WTC11 (cell line): Measurements from ENCODE around the gene ZNF492. TPM values are rescaled to one million over a fixed set of nuclear protein-coding genes. Genes with fewer than 3 reads are reported as not detected.

ENCODE experiments used
- ATAC-seq: fragments of 200-7000 bp; cut with Tn5 transposase; 2 replicates; pipeline ENCODE4 v1.10.0; 2021; ENCODE audit warnings: mild to moderate bottlenecking, moderate library complexity
- CTCF ChIA-PET: fragments of 300-600 bp; sonication (Branson Sonifier 250); formaldehyde crosslinking; loops from one replicate; lab custom pipeline; 2021; ENCODE audit warnings: antibody characterized with exemption; lab: Charles Lee
- POLR2A ChIA-PET: fragments of 350-600 bp; sonication (Branson Sonifier 250); formaldehyde crosslinking; loops from one replicate; lab custom pipeline; 2021; ENCODE audit warnings: antibody characterized with exemption; lab: Charles Lee
- DNase-seq: peaks from one replicate; pipeline ENCODE4 v3.0.0; 2021; ENCODE audit warnings: low spot score
- H3K27ac Mint-ChIP-seq: 2 replicates; pipeline ENCODE4 v1.8.0; 2021; ENCODE audit warnings: mixed read lengths
- H3K27me3 Mint-ChIP-seq: 2 replicates; pipeline ENCODE4 v1.8.0; 2021; ENCODE audit warnings: low read depth, mild to moderate bottlenecking, moderate library complexity, mixed read lengths
- H3K36me3 Mint-ChIP-seq: 2 replicates; pipeline ENCODE4 v1.8.0; 2021; ENCODE audit warnings: mixed read lengths
- H3K4me1 Mint-ChIP-seq: 2 replicates; pipeline ENCODE4 v1.8.0; 2022; ENCODE audit warnings: mixed read lengths
- H3K4me3 Mint-ChIP-seq: 2 replicates; pipeline ENCODE4 v1.8.0; 2021; ENCODE audit warnings: mild to moderate bottlenecking, moderate library complexity, mixed read lengths
- H3K9me3 Mint-ChIP-seq: 2 replicates; pipeline ENCODE4 v1.8.0; 2021; ENCODE audit warnings: mixed read lengths
- CBFB ChIP-seq: sonication (generic); formaldehyde crosslinking; IDR thresholded peaks from 2 replicates; pipeline ENCODE4 v1.8.1; 2022; ENCODE audit warnings: mild to moderate bottlenecking, low read depth, missing genetic modification reagents
- ELF4 ChIP-seq: sonication (generic); formaldehyde crosslinking; IDR thresholded peaks from 2 replicates; pipeline ENCODE4 v1.8.1; 2022; ENCODE audit warnings: low read depth, mild to moderate bottlenecking, moderate library complexity, missing genetic modification reagents
- GABPB1 ChIP-seq: sonication (generic); formaldehyde crosslinking; IDR thresholded peaks from 2 replicates; pipeline ENCODE4 v1.8.1; 2023; ENCODE audit warnings: mild to moderate bottlenecking, missing genetic modification reagents
- GTF2I ChIP-seq: fragments of 250-450 bp; sonication (Bioruptor Pico); conservative IDR thresholded peaks from 2 replicates; pipeline ENCODE4 v1.4.0; 2021; ENCODE audit warnings: mild to moderate bottlenecking
- HMGA2 ChIP-seq: fragments of 250-450 bp; sonication (Bioruptor Pico); IDR thresholded peaks from 2 replicates; pipeline ENCODE4 v1.4.0; 2021; ENCODE audit warnings: mild to moderate bottlenecking, moderate library complexity
- NFE2L1 ChIP-seq: sonication (generic); formaldehyde crosslinking; IDR thresholded peaks from 2 replicates; pipeline ENCODE4 v1.8.1; 2023; ENCODE audit warnings: missing genetic modification reagents
- OVOL2 ChIP-seq: fragments of 250-450 bp; sonication (Bioruptor Pico); IDR thresholded peaks from 2 replicates; pipeline ENCODE4 v1.9.0; 2021; ENCODE audit warnings: mild to moderate bottlenecking, borderline replicate concordance
- RELA ChIP-seq: sonication (generic); formaldehyde crosslinking; IDR thresholded peaks from 2 replicates; pipeline ENCODE4 v1.8.1; 2022; ENCODE audit warnings: missing genetic modification reagents, mild to moderate bottlenecking, borderline replicate concordance
- SMAD4 ChIP-seq: sonication (generic); formaldehyde crosslinking; IDR thresholded peaks from 2 replicates; pipeline ENCODE4 v1.8.0; 2022; ENCODE audit warnings: mild to moderate bottlenecking, missing genetic modification reagents
- SOX15 ChIP-seq: fragments of 250-450 bp; sonication (Bioruptor Pico); IDR thresholded peaks from 2 replicates; pipeline ENCODE4 v1.9.0; 2021; ENCODE audit warnings: mild to moderate bottlenecking
- SP1 ChIP-seq: sonication (generic); formaldehyde crosslinking; conservative IDR thresholded peaks from 2 replicates; pipeline ENCODE4 v1.8.1; 2022; ENCODE audit warnings: missing genetic modification reagents
- TP53 ChIP-seq: sonication (generic); formaldehyde crosslinking; IDR thresholded peaks from 2 replicates; pipeline ENCODE4 v1.8.1; 2023; ENCODE audit warnings: mild to moderate bottlenecking, missing genetic modification reagents
- ZNF317 ChIP-seq: sonication (generic); formaldehyde crosslinking; IDR thresholded peaks from 2 replicates; pipeline ENCODE4 v1.8.1; 2023; ENCODE audit warnings: low read depth, mild to moderate bottlenecking, moderate library complexity, missing genetic modification reagents, borderline replicate concordance
- total RNA-seq: library from RNA; stranded (reverse); gene quantifications from 3 replicates; pipeline ENCODE4 v1.2.3, GENCODE V29; 2021
- TF ChIP-seq, protein P1 (sequence below): sonication (generic); formaldehyde crosslinking; conservative IDR thresholded peaks from 2 replicates; pipeline ENCODE4 v1.8.1; 2023; ENCODE audit warnings: mild to moderate bottlenecking, low read depth, missing genetic modification reagents, moderate library complexity
- TF ChIP-seq, protein P2 (sequence below): sonication (generic); formaldehyde crosslinking; IDR thresholded peaks from 2 replicates; pipeline ENCODE4 v1.8.0; 2023; ENCODE audit warnings: missing genetic modification reagents, mild to moderate bottlenecking, borderline replicate concordance
- TF ChIP-seq, protein P3 (sequence below): fragments of 200-600 bp; IDR thresholded peaks from 2 replicates; pipeline ENCODE4 v1.8.0; 2022; ENCODE audit warnings: antibody characterized with exemption
- TF ChIP-seq, protein P4 (sequence below): fragments of 250-450 bp; sonication (Bioruptor Pico); IDR thresholded peaks from 2 replicates; pipeline ENCODE4 v1.9.0; 2021; ENCODE audit warnings: mild to moderate bottlenecking
- TF ChIP-seq, protein P5 (sequence below): sonication (generic); formaldehyde crosslinking; IDR thresholded peaks from 2 replicates; pipeline ENCODE4 v1.8.1; 2022; ENCODE audit warnings: mild to moderate bottlenecking, moderate library complexity, missing genetic modification reagents
- TF ChIP-seq, protein P6 (sequence below): fragments of 250-450 bp; sonication (Bioruptor Pico); IDR thresholded peaks from 2 replicates; pipeline ENCODE4 v1.8.0; 2021; ENCODE audit warnings: mild to moderate bottlenecking

ZNF492 gene
- total RNA-seq, 1 experiment from 2014 or later: 0.17 TPM

DNA sequence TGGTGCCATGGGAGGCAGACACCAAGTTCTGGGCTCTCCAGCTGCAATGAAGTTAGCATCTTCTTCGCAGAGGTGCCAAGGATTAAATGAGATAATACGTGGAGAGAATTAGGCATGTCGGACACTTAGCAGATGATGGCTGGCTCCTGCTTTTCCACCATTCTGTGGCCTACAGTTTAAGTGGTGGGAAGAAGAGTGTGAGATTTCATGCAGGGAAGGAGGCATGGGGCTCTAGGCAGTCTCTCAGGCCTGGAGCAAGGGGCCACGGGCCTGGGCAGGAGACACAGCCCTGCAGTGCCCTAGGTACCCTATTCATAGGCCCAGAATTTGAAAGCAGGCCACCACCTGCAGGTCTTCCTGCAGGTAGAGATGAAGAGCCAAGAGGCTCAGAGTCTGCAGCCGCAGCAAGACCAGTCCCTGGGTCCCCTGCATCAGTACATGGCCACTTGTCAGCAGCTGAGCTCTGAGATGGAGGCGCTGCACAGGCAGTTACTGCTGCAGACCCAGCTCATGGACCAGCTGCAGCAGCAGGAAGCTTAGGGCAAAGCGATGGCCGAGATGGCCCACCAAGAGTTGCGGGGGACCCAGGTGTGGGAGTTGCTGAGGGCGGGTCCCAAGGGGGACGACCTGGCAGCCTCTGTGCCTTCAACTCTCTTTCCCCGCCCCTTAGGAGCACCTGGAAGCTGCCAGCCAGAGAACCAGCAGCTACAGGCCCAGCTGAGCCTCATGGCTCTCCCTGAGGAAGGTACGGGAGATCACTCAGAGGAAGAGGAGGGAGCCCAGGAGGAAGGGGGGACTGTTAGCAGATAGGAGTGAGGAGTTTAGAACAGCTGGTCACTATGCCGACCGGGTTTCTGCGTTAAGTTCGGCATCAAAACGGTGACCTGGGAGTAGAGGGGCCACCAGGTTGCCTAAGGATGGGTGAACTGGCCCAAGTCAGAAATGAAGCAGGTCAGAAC is 33.2 kb upstream of the ZNF492 start:
- Mint-ChIP-seq H3K9me3 (peaks cover 62% of the 10 kb centered on the region), H3K4me1 (no peaks in the 10 kb centered on the region), H3K27ac (no peak overlapping the region), H3K36me3 (peaks cover 60% of the 10 kb centered on the region), H3K4me3 (no peak overlapping the region)
- POLR2A ChIA-PET: no interaction called here
- CTCF ChIA-PET: no interaction called here
- DNase-seq: no peak
- TF ChIP-seq, protein P1, sequence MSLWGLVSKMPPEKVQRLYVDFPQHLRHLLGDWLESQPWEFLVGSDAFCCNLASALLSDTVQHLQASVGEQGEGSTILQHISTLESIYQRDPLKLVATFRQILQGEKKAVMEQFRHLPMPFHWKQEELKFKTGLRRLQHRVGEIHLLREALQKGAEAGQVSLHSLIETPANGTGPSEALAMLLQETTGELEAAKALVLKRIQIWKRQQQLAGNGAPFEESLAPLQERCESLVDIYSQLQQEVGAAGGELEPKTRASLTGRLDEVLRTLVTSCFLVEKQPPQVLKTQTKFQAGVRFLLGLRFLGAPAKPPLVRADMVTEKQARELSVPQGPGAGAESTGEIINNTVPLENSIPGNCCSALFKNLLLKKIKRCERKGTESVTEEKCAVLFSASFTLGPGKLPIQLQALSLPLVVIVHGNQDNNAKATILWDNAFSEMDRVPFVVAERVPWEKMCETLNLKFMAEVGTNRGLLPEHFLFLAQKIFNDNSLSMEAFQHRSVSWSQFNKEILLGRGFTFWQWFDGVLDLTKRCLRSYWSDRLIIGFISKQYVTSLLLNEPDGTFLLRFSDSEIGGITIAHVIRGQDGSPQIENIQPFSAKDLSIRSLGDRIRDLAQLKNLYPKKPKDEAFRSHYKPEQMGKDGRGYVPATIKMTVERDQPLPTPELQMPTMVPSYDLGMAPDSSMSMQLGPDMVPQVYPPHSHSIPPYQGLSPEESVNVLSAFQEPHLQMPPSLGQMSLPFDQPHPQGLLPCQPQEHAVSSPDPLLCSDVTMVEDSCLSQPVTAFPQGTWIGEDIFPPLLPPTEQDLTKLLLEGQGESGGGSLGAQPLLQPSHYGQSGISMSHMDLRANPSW (CRISPR knock-in tag): no peak
- TF ChIP-seq GTF2I (no peak), GABPB1 (no peak), CBFB (CRISPR knock-in tag) (no peak), SP1 (CRISPR knock-in tag) (no peak), NFE2L1 (CRISPR knock-in tag) (no peak), ZNF317 (CRISPR knock-in tag) (no peak), RELA (CRISPR knock-in tag) (no peak), ELF4 (no peak)
- TF ChIP-seq, all 79 proteins: peak for 0
- peaks cover 12% of the 10 kb centered on the region for H3K27me3 Mint-ChIP-seq
- ATAC-seq: no peak

DNA sequence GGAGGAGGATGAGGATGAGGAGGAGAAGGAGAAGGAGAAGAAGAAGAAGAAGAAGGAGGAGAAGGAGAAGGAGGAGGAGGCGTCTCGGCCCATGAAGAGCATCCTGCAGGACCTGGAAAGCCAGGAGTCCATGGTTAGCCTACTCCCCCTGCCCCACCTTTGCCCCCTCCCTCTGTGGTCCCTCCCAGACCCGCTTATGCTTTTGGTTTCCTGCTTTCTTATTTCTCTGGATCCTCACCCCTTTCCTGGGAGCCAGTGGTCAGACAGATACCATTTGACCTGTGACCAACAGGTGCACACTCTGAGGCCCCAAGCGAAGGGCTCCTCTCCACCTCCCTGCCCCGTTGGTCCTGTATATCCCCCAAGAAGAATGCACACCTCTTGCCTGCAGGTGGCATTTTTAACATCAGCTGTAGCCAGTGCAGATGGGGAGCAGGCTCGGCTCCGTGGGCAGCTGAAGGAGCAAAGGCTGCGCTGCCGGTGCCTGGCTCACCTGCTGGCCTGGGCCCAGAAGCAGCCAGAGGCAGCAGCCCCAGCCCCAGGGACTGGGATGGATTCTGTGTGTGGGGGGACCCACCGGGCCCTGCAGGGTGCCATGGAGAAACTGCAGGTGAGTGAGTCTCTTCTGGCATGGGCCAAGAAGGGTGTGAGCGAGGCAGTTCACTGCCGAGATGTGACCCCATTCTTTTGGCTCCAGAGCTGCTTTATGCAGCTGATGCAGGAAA is 32.1 kb upstream of the ZNF492 start:
- H3K4me1 Mint-ChIP-seq: no peaks in the 10 kb centered on the region
- TF ChIP-seq GTF2I (no peak), TP53 (CRISPR knock-in tag) (no peak), OVOL2 (no peak), SOX15 (CRISPR knock-in tag) (no peak), RELA (CRISPR knock-in tag) (no peak), HMGA2 (CRISPR knock-in tag) (no peak), SMAD4 (CRISPR knock-in tag) (no peak)
- TF ChIP-seq, protein P2, sequence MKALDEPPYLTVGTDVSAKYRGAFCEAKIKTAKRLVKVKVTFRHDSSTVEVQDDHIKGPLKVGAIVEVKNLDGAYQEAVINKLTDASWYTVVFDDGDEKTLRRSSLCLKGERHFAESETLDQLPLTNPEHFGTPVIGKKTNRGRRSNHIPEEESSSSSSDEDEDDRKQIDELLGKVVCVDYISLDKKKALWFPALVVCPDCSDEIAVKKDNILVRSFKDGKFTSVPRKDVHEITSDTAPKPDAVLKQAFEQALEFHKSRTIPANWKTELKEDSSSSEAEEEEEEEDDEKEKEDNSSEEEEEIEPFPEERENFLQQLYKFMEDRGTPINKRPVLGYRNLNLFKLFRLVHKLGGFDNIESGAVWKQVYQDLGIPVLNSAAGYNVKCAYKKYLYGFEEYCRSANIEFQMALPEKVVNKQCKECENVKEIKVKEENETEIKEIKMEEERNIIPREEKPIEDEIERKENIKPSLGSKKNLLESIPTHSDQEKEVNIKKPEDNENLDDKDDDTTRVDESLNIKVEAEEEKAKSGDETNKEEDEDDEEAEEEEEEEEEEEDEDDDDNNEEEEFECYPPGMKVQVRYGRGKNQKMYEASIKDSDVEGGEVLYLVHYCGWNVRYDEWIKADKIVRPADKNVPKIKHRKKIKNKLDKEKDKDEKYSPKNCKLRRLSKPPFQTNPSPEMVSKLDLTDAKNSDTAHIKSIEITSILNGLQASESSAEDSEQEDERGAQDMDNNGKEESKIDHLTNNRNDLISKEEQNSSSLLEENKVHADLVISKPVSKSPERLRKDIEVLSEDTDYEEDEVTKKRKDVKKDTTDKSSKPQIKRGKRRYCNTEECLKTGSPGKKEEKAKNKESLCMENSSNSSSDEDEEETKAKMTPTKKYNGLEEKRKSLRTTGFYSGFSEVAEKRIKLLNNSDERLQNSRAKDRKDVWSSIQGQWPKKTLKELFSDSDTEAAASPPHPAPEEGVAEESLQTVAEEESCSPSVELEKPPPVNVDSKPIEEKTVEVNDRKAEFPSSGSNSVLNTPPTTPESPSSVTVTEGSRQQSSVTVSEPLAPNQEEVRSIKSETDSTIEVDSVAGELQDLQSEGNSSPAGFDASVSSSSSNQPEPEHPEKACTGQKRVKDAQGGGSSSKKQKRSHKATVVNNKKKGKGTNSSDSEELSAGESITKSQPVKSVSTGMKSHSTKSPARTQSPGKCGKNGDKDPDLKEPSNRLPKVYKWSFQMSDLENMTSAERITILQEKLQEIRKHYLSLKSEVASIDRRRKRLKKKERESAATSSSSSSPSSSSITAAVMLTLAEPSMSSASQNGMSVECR (CRISPR knock-in tag): no peak
- TF ChIP-seq, protein P3, sequence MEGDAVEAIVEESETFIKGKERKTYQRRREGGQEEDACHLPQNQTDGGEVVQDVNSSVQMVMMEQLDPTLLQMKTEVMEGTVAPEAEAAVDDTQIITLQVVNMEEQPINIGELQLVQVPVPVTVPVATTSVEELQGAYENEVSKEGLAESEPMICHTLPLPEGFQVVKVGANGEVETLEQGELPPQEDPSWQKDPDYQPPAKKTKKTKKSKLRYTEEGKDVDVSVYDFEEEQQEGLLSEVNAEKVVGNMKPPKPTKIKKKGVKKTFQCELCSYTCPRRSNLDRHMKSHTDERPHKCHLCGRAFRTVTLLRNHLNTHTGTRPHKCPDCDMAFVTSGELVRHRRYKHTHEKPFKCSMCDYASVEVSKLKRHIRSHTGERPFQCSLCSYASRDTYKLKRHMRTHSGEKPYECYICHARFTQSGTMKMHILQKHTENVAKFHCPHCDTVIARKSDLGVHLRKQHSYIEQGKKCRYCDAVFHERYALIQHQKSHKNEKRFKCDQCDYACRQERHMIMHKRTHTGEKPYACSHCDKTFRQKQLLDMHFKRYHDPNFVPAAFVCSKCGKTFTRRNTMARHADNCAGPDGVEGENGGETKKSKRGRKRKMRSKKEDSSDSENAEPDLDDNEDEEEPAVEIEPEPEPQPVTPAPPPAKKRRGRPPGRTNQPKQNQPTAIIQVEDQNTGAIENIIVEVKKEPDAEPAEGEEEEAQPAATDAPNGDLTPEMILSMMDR: no peak
- TF ChIP-seq, protein P4, sequence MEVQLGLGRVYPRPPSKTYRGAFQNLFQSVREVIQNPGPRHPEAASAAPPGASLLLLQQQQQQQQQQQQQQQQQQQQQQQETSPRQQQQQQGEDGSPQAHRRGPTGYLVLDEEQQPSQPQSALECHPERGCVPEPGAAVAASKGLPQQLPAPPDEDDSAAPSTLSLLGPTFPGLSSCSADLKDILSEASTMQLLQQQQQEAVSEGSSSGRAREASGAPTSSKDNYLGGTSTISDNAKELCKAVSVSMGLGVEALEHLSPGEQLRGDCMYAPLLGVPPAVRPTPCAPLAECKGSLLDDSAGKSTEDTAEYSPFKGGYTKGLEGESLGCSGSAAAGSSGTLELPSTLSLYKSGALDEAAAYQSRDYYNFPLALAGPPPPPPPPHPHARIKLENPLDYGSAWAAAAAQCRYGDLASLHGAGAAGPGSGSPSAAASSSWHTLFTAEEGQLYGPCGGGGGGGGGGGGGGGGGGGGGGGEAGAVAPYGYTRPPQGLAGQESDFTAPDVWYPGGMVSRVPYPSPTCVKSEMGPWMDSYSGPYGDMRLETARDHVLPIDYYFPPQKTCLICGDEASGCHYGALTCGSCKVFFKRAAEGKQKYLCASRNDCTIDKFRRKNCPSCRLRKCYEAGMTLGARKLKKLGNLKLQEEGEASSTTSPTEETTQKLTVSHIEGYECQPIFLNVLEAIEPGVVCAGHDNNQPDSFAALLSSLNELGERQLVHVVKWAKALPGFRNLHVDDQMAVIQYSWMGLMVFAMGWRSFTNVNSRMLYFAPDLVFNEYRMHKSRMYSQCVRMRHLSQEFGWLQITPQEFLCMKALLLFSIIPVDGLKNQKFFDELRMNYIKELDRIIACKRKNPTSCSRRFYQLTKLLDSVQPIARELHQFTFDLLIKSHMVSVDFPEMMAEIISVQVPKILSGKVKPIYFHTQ (CRISPR knock-in tag): no peak
- TF ChIP-seq, protein P5, sequence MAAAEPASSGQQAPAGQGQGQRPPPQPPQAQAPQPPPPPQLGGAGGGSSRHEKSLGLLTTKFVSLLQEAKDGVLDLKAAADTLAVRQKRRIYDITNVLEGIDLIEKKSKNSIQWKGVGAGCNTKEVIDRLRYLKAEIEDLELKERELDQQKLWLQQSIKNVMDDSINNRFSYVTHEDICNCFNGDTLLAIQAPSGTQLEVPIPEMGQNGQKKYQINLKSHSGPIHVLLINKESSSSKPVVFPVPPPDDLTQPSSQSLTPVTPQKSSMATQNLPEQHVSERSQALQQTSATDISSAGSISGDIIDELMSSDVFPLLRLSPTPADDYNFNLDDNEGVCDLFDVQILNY (CRISPR knock-in tag): no peak
- TF ChIP-seq, protein P6, sequence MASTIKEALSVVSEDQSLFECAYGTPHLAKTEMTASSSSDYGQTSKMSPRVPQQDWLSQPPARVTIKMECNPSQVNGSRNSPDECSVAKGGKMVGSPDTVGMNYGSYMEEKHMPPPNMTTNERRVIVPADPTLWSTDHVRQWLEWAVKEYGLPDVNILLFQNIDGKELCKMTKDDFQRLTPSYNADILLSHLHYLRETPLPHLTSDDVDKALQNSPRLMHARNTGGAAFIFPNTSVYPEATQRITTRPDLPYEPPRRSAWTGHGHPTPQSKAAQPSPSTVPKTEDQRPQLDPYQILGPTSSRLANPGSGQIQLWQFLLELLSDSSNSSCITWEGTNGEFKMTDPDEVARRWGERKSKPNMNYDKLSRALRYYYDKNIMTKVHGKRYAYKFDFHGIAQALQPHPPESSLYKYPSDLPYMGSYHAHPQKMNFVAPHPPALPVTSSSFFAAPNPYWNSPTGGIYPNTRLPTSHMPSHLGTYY (CRISPR knock-in tag): no peak
- TF ChIP-seq, all 79 proteins: peak for 0
- Mint-ChIP-seq H3K27me3 (peaks cover 23% of the 10 kb centered on the region), H3K4me3 (no peak overlapping the region), H3K36me3 (peaks cover 63% of the 10 kb centered on the region), H3K27ac (no peak overlapping the region), H3K9me3 (peaks cover 64% of the 10 kb centered on the region)
- ChIA-PET CTCF (no interaction called here), POLR2A (no interaction called here)
- DNase-seq (no peak), ATAC-seq (no peak)
